Stimulated activated naive B cell treated with anti-CD40 and anti-IgM and Interleukin-4, amounts not matched to agents 10 μg/mL and 1 μg/mL and 100 μg/mL, for 72 hours (primary cell): ENCODE data around the gene SNAPC2.
"Not testable (repeated sequence)": the region's sequence is repeated elsewhere in the genome, so short reads cannot be mapped to it uniquely, and the experiment has no call there.

Experiments
- ATAC-seq, 2 donors: fragments of 150-1000 bp; cut with Tn5 transposase; replicated peaks; 2 replicates each; pipeline ENCODE4 v1.10.0; 2021; ENCODE audit warnings: moderate library complexity in 1 of 2
- DNase-seq: peaks from one replicate; pipeline ENCODE4 v3.0.0; 2021
- H3K27ac Mint-ChIP-seq: one replicate; pipeline ENCODE4 v1.8.0; 2022; ENCODE audit warnings: mild to moderate bottlenecking, mixed read lengths
- H3K27me3 Mint-ChIP-seq, 2 donors: one replicate each; pipeline ENCODE4 v1.8.0; 2022; ENCODE audit warnings: mixed read lengths in 2 of 2
- H3K36me3 Mint-ChIP-seq, 2 donors: one replicate each; pipeline ENCODE4 v1.8.0; 2022; ENCODE audit warnings: mixed read lengths in 2 of 2, mild to moderate bottlenecking in 1 of 2
- H3K4me1 Mint-ChIP-seq, 2 donors: one replicate each; pipeline ENCODE4 v1.8.0; 2022; ENCODE audit warnings: mixed read lengths in 2 of 2, mild to moderate bottlenecking in 1 of 2
- H3K4me3 Mint-ChIP-seq, 2 donors: one replicate each; pipeline ENCODE4 v1.8.0; 2022; ENCODE audit warnings: mild to moderate bottlenecking in 2 of 2, mixed read lengths in 2 of 2, moderate library complexity in 1 of 2
- H3K9me3 Mint-ChIP-seq, 2 donors: one replicate each; pipeline ENCODE4 v1.8.0; 2022; ENCODE audit warnings: mixed read lengths in 2 of 2, mild to moderate bottlenecking in 1 of 2

Gene SNAPC2

DNA sequence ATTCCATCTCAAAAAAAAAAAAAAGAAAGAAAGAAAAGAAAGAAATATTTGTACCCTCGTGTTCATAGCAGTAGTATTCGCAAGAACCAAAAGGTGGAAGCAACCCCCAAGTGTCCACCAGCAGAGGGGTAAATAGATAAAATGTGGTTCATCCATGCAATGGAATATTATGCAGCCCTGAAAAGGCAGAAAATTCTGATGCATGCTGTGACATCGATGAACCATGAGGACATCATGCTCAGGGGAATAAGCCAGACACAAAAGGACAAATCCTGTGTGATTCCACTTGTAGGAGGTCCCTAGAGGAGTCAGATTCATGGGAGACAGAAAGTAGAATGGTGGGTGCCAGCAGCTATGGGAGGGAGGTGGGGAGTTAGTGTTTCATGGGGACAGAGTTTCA, 38.2 kb upstream of the SNAPC2 start:
- Mint-ChIP-seq H3K36me3 (peaks cover 0 to 1% of the 10 kb centered on the region in 2 donors), H3K9me3 (peaks cover 0 to 4% of the 10 kb centered on the region in 2 donors), H3K4me3 (no peak overlapping the region), H3K27me3 (peaks cover 13 to 18% of the 10 kb centered on the region in 2 donors), H3K27ac (no peak overlapping the region), H3K4me1 (peaks cover 0 to 2% of the 10 kb centered on the region in 2 donors)
- DNase-seq, result no peak
- no peak for ATAC-seq

DNA sequence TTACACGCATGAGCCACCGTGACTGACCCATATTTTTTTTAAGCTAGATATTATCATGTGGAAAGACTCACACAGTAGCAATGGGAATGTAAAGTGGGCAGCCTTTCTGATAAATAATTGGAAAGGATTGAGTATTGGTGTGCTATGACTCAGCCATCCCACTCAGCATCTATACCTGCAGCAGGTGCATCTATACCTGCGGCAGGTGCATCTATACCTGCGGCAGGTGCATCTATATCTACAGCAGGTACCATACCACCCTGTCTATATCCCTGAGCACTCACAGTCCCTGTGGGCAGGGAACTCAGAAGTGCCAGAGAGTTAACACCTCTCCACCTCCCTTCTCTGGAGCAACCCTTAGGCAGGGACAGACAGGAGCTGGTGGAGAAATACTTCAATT, 37.0 kb upstream of the SNAPC2 start:
- DNase-seq, result no peak
- Mint-ChIP-seq H3K9me3 (peaks cover 0 to 4% of the 10 kb centered on the region in 2 donors), H3K4me3 (no peak overlapping the region), H3K4me1 (peaks cover 0 to 2% of the 10 kb centered on the region in 2 donors), H3K36me3 (peaks cover 0 to 1% of the 10 kb centered on the region in 2 donors), H3K27me3 (peaks cover 20 to 23% of the 10 kb centered on the region in 2 donors), H3K27ac (no peak overlapping the region)
- ATAC-seq, result no peak

DNA sequence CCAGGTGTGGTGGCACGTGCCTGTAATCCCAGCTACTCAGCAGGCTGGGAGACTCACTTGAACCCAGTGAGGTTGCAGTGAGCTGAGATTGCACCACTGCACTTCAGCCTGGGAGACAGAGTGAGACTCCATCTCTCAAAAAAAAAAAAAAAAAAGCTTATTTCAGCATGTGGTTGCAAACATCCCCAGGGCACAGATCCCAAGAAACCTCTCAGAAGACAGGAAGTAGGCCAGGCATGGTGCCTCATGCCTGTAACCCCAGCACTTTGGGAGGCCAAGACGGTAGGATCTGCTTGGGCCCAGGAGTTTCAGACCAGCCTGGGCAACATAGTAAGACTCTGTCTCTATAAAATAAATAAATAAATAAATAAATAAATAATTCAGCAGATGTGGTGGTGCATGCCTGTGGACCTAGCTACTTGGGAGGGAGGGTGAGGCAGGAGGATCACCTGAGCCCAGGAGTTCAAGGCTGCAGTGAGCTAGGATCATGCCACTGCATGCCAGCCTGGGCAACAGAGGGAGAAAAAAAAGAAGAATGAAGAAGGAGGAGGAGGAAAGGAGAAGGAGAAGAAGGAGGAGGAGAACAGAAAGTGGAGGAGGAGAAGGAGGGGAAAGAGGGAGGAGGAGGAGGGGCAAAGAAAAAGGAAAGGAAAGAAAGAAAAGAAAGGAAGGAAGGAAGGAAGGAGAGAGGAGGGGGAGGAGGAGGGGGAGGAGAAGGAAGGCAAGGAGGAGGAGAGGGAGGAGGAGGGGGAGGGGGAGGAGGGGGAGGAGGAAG, 36.2 kb upstream of the SNAPC2 start:
- no peak for ATAC-seq
- H3K4me1 Mint-ChIP-seq, result peaks cover 0 to 2% of the 10 kb centered on the region in 2 donors
- DNase-seq, result no peak

DNA sequence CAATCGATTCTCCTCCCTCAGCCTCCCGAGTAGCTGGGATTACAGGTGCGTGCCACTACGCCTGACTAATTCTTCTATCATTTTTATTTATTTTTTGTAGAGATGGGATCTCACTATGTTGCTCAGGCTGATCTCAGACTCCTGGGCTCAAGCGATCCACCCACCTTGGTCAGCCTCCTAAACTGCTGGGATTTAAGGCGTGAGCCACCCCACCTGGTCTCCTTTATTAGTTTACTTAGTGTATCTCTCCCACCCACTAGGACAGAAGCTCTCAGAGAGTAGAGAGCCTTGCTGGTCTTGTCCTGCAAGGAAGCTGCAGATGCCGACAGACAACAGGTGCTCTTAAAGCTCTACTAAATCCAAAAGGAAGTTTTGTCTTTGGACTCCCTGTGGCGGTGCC, 34.3 kb upstream of the SNAPC2 start:
- ATAC-seq, result no peak
- peaks cover 0 to 1% of the 10 kb centered on the region in 2 donors for H3K36me3 Mint-ChIP-seq
- peaks cover 0 to 4% of the 10 kb centered on the region in 2 donors for H3K9me3 Mint-ChIP-seq
- H3K4me3 Mint-ChIP-seq, result no peak overlapping the region
- H3K27ac Mint-ChIP-seq, result no peak overlapping the region
- peaks cover 24 to 30% of the 10 kb centered on the region in 2 donors for H3K27me3 Mint-ChIP-seq
- H3K4me1 Mint-ChIP-seq, result peaks cover 0 to 2% of the 10 kb centered on the region in 2 donors
- DNase-seq, result no peak

More for the DNA sequence above, 36.2 kb upstream of the SNAPC2 start:
- Mint-ChIP-seq H3K36me3 (peaks cover 0 to 1% of the 10 kb centered on the region in 2 donors), H3K27ac (no peak overlapping the region), H3K27me3 (peaks cover 21 to 24% of the 10 kb centered on the region in 2 donors), H3K4me3 (no peak overlapping the region), H3K9me3 (peaks cover 0 to 4% of the 10 kb centered on the region in 2 donors)

DNA sequence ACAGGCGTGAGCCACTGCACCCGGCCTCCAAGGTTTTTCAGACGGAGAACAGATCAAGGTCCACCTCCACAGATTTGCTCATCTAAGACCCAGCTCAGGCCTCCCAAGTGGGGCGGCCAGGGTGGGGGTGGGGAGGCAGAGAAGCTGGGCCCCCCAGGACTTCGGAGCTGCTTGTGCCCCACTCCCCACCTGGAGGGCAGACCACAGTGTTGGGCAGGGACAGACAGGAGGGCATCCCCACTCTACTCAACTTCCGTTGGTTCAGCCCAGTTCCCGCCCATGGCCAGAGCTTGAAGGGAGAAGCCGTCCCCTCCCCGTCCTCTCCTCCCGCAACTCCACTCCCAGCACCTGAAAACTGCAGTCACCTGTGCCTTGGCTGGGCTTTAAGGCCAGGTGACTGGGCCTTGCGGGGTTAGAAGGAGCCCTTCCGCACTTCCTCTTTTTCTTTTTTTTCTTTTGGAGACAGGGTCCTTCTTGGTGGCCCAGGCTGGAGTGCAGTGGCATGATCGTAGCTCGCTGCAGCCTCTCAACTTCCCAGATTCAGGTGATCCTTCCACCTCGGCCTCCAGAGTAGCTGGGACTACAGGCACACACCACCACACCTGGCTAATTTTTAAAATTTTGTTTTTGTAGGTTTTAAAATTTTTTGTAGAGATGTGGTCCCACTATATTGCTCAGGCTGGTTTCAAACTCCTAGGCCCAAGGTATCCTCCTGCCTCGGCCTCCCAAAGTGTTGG, 32.6 kb upstream of the SNAPC2 start:
- Mint-ChIP-seq H3K27ac (no peak overlapping the region), H3K9me3 (peaks cover 0 to 2% of the 10 kb centered on the region in 2 donors), H3K4me1 (peaks cover 0 to 3% of the 10 kb centered on the region in 2 donors), H3K27me3 (peaks cover 24 to 37% of the 10 kb centered on the region in 2 donors), H3K4me3 (no peak overlapping the region), H3K36me3 (peaks cover 0 to 1% of the 10 kb centered on the region in 2 donors)
- DNase-seq (no peak), ATAC-seq (no peak)

DNA sequence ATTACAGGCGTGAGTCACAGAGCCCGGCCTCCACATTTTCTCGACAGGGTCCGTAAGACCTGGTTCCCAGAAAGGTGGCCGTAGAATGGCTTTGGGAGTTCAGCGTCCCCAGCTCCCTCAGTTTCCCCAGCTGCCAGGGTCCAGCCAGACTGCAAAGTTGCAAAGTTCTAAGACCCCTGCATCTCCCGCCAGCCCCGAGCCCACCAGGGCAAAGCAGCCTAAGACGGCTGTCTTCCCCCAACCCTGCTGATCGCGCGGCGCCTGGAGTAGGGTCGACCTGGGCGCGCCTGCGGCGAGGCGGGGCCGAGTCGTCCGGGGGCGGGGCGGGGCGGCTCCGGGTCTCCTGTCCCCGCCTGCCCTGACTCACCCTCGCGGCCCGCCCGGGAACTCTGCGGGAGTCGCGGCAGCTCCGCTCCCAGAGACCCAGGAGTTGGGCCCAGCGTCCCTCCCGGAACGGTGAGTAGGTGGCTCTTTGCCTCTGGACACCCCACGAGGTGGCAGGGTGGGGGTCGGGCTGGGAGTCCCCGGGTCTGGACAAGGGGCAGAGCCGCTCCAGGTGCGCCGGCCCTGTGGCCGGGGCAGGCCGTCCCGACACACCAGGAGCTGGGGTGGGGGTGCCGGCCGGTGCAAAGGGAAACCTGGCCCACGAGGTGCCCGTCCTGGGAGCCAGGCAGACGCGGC, 31.9 kb upstream of the SNAPC2 start, which contains the start of gene LRRC8E:
Gene LRRC8E, plus strand, starts transcription at position 366 of the 681 bp plus-strand sequence. CDS start 7,094 bp downstream, outside the sequence.
- Mint-ChIP-seq H3K27ac (no peak within 1 kb of the TSS), H3K36me3 (peaks cover 0 to 1% of the 10 kb centered on the region in 2 donors), H3K4me1 (peaks cover 0 to 3% of the 10 kb centered on the region in 2 donors), H3K27me3 (peaks cover 24 to 37% of the 10 kb centered on the region in 2 donors), H3K9me3 (peaks cover 0 to 2% of the 10 kb centered on the region in 2 donors), H3K4me3 (no peak within 1 kb of the TSS)
- DNase-seq (no peak), ATAC-seq (peak; percentile 64 to 77)

DNA sequence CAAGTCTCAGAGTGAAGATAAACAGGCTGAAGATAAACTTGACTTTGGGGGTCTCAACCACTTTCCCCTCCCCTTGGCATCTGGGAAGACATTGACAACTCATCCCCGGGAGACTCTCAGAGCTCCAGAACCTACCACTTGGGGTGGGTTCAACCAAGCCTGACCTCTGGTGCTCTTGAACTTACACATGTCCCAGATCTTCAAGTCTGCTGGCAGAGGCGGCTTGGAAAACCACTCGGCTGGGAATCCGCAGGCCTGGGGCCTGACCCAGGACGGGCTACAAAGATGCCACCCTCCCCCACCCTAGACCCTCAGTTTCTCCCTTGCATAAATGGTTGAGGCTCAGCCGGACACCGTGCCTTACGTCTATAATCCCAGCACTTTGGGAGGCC, 31.3 kb upstream of the SNAPC2 start:
- no peak for DNase-seq
- peaks cover 25 to 37% of the 10 kb centered on the region in 2 donors for H3K27me3 Mint-ChIP-seq
- no peak for ATAC-seq
- H3K27ac Mint-ChIP-seq, result no peak overlapping the region
- H3K36me3 Mint-ChIP-seq, result peaks cover 0 to 1% of the 10 kb centered on the region in 2 donors
- H3K4me1 Mint-ChIP-seq, result peaks cover 0 to 3% of the 10 kb centered on the region in 2 donors
- H3K4me3 Mint-ChIP-seq, result no peak overlapping the region
- peaks cover 0 to 2% of the 10 kb centered on the region in 2 donors for H3K9me3 Mint-ChIP-seq

DNA sequence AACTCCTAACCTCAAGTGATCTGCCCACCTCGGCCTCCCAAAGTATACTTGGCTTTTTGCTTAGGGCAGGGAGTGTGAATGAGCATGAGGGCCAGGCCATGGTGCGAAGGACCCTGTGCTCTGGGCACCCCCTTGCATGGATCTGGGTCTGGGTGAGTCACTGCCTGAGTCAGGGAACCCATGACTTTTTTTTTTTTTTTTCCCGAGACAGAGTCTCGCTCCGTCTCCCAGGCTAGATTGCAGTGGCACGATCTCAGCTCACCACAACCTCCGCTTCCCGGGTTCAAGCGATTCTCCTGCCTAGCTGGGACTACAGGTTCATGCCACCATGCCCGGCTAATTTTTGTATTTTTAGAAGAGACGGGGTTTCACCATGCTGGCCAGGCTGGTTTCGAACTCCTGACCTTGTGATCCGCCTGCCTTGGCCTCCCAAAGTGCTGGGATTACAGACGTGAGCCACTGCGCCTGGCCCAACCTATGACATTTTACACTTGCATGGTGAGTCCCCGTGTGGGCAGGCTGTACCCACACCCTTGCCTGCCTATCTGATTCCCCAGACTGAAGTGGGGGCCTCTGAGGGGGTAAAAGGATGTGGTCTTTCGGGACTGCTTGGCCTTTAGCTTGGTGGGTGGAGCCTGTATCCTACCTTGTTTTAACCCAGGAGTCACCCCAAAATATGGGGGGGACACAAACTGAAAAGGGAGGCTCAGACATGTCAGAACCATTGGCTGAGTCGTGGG, 26.6 kb upstream of the SNAPC2 start:
- not testable (repeated sequence) for H3K4me3 Mint-ChIP-seq, H3K27ac Mint-ChIP-seq, H3K9me3 Mint-ChIP-seq, H3K4me1 Mint-ChIP-seq, ATAC-seq, H3K36me3 Mint-ChIP-seq, DNase-seq
- H3K27me3 Mint-ChIP-seq, result peaks cover 31 to 44% of the 10 kb centered on the region in 2 donors

DNA sequence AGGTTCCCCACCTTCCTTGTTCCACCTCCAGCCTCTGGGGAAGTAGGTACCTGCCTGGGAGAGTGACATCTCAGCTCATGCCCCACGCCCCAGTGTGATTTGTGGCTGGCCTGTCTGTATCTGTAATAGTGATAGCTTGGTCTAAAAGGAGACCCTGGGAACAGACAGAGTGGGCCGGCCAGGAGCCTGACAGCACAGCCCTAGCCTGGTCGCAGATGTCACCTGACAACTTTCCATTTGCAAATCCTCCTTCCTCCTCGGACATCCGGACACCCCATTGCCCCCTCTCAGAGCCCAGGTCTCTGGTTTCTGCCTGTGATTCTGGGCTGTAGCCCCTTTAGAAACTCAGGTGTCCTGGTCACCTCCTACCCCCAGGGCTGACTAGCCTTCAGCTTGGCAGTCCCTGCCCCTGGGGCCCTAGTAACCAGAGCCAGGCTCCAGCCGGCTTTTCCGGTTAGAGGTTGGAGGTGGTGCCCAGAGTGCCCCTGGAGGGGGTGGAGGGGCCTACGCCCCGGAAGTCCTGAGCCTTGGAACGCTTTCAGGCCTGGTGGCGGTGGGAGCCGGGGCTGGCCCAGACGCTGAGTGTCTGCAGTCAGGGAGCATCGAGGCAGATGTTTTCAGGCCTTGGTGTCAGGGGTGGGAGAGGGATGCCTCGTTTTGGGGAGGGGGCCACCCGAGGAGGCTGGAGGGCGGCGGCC, 25.4 kb upstream of the SNAPC2 start:
- ATAC-seq (no peak), DNase-seq (no peak)
- H3K4me3 Mint-ChIP-seq, result no peak overlapping the region
- no peaks in the 10 kb centered on the region for H3K36me3 Mint-ChIP-seq
- no peak overlapping the region for H3K27ac Mint-ChIP-seq
- no peaks in the 10 kb centered on the region for H3K9me3 Mint-ChIP-seq
- H3K27me3 Mint-ChIP-seq, result peaks cover 26 to 33% of the 10 kb centered on the region in 2 donors
- peaks cover 0 to 1% of the 10 kb centered on the region in 2 donors for H3K4me1 Mint-ChIP-seq

DNA sequence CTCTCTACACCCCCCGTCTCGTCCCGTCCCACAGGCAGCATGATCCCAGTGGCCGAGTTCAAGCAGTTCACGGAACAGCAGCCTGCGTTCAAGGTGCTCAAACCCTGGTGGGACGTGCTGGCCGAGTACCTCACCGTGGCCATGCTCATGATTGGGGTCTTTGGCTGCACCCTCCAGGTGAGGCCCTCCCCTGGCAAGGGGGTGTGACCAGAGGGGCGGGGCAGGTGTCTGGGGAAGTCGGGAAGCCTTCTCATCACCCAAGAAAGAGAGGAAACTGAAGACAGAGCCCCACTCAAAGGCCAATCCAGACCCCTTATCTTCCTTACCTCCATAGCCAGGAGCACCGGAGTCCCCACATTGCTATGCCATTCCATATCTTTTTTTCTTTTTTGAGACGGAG, 24.6 kb upstream of the SNAPC2 start:
- ATAC-seq (no peak), DNase-seq (no peak)
- Mint-ChIP-seq H3K9me3 (no peaks in the 10 kb centered on the region), H3K36me3 (no peaks in the 10 kb centered on the region), H3K4me3 (no peak overlapping the region), H3K27me3 (peaks cover 23 to 30% of the 10 kb centered on the region in 2 donors), H3K27ac (no peak overlapping the region), H3K4me1 (peaks cover 0 to 1% of the 10 kb centered on the region in 2 donors)

DNA sequence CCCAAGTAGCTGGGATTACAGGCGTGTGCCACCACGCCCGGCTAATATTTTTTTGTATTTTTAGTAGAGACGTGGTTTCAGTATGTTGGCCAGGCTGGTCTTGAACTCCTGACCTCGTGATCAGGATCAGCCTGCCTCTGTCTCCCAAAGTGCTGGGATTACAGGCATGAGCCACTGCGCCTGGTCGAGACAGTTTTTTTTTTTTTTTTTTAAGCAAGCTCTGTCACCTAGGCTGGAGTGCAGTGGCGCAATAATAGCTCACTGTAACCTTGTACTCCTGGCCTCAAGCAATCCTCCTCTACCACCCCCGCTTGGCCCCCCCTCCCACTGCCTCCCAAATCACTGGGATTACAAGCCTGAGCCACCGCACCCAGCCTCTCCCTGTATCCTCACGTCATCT, 22.8 kb upstream of the SNAPC2 start:
- H3K27ac Mint-ChIP-seq, result no peak overlapping the region
- ATAC-seq, result no peak

DNA sequence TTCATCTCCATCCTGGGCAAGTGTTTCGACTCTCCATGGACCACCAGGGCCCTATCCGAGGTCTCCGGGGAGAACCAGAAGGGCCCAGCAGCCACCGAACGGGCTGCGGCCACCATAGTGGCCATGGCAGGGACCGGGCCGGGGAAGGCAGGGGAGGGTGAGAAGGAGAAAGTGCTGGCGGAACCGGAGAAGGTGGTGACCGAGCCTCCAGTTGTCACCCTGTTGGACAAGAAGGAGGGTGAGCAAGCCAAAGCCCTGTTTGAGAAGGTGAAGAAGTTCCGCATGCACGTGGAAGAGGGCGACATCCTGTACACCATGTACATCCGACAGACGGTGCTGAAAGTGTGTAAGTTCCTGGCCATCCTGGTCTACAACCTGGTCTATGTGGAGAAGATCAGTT, 21.2 kb upstream of the SNAPC2 start:
- Mint-ChIP-seq H3K4me1 (peaks cover 14 to 20% of the 10 kb centered on the region in 2 donors), H3K4me3 (no peak overlapping the region), H3K36me3 (peaks cover 2 to 6% of the 10 kb centered on the region in 2 donors), H3K9me3 (no peaks in the 10 kb centered on the region), H3K27me3 (peaks cover 17 to 22% of the 10 kb centered on the region in 2 donors), H3K27ac (no peak overlapping the region)
- DNase-seq (no peak), ATAC-seq (no peak)

More for the DNA sequence above, 22.8 kb upstream of the SNAPC2 start:
- H3K9me3 Mint-ChIP-seq, result no peaks in the 10 kb centered on the region
- DNase-seq, result no peak
- peaks cover 2 to 6% of the 10 kb centered on the region in 2 donors for H3K4me1 Mint-ChIP-seq
- peaks cover 19 to 23% of the 10 kb centered on the region in 2 donors for H3K27me3 Mint-ChIP-seq
- H3K36me3 Mint-ChIP-seq, result no peaks in the 10 kb centered on the region
- no peak overlapping the region for H3K4me3 Mint-ChIP-seq

DNA sequence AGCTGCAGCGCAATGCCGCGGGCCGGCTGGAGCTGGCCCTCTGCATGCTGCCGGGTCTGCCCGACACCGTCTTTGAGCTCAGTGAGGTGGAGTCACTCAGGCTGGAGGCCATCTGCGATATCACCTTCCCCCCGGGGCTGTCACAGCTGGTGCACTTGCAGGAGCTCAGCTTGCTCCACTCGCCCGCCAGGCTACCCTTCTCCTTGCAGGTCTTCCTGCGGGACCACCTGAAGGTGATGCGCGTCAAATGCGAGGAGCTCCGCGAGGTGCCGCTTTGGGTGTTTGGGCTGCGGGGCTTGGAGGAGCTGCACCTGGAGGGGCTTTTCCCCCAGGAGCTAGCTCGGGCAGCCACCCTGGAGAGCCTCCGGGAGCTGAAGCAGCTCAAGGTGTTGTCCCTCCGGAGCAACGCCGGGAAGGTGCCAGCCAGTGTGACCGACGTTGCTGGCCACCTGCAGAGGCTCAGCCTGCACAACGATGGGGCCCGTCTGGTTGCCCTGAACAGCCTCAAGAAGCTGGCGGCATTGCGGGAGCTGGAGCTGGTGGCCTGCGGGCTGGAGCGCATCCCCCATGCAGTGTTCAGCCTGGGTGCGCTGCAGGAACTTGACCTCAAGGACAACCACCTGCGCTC, 20.3 kb upstream of the SNAPC2 start:
- Mint-ChIP-seq H3K36me3 (peaks cover 2 to 11% of the 10 kb centered on the region in 2 donors), H3K4me3 (no peak overlapping the region), H3K4me1 (peaks cover 18 to 26% of the 10 kb centered on the region in 2 donors), H3K9me3 (no peaks in the 10 kb centered on the region), H3K27ac (no peak overlapping the region), H3K27me3 (peaks cover 11 to 13% of the 10 kb centered on the region in 2 donors)
- DNase-seq (no peak), ATAC-seq (no peak)
